Smooth muscle cell (in vitro differentiated cells): Measurements from ENCODE around the gene GALNTL6. TPM values are rescaled to one million over a fixed set of nuclear protein-coding genes. Genes with fewer than 3 reads are reported as not detected.

ENCODE experiments used
- DNase-seq: peaks from one replicate; lab custom pipeline; 2025; ENCODE audit not compliant: unreplicated experiment; lab: John Stamatoyannopoulos, UW
- H2AFZ ChIP-seq: fragments of 200-600 bp; sonication (generic); 2 replicates; pipeline ENCODE4 v1.6.0; 2016; ENCODE audit warnings: antibody characterized with exemption, low read depth, mild to moderate bottlenecking
- H3F3A ChIP-seq: fragments of 200-600 bp; sonication (generic); 2 replicates; pipeline ENCODE4 v1.6.0; 2017; ENCODE audit warnings: antibody characterized with exemption, low read depth
- H3K27ac ChIP-seq: fragments of 200-600 bp; sonication (generic); 2 replicates; pipeline ENCODE4 v1.5.1; 2016; ENCODE audit warnings: low read depth, mild to moderate bottlenecking
- H3K27me3 ChIP-seq: fragments of 200-600 bp; sonication (generic); 2 replicates; pipeline ENCODE4 v1.6.1; 2016; ENCODE audit warnings: low read depth, mild to moderate bottlenecking
- H3K36me3 ChIP-seq: fragments of 200-600 bp; sonication (generic); 2 replicates; pipeline ENCODE4 v1.5.1; 2016; ENCODE audit warnings: low read depth
- H3K4me1 ChIP-seq: fragments of 200-600 bp; sonication (generic); 2 replicates; pipeline ENCODE4 v1.5.1; 2016; ENCODE audit warnings: low read depth
- H3K4me2 ChIP-seq: fragments of 200-600 bp; sonication (generic); 2 replicates; pipeline ENCODE4 v1.6.0; 2016; ENCODE audit warnings: mild to moderate bottlenecking
- H3K4me3 ChIP-seq: fragments of 200-600 bp; sonication (generic); 2 replicates; pipeline ENCODE4 v1.5.1; 2016; ENCODE audit warnings: mild to moderate bottlenecking
- H3K79me2 ChIP-seq: fragments of 200-600 bp; sonication (generic); 2 replicates; pipeline ENCODE4 v1.6.0; 2016; ENCODE audit warnings: low read depth, mild to moderate bottlenecking
- H3K9ac ChIP-seq: fragments of 200-600 bp; sonication (generic); 2 replicates; pipeline ENCODE4 v1.6.0; 2016; ENCODE audit warnings: low read depth
- H3K9me3 ChIP-seq: fragments of 200-600 bp; sonication (generic); replicated peaks from 2 replicates; pipeline ENCODE4 v1.5.1; 2016; ENCODE audit warnings: low read depth
- H4K20me1 ChIP-seq: fragments of 200-600 bp; sonication (generic); 2 replicates; pipeline ENCODE4 v1.6.0; 2016; ENCODE audit warnings: low read depth
- CTCF ChIP-seq: fragments of 200-600 bp; sonication (generic); IDR thresholded peaks from 2 replicates; pipeline ENCODE4 v1.5.1; 2017; ENCODE audit warnings: borderline replicate concordance, mild to moderate bottlenecking, antibody characterized with exemption; ENCODE audit not compliant: insufficient read depth, poor library complexity, severe bottlenecking
- WGBS: methylation state at CpG from one replicate; pipeline ENCODE4 v1.1.7; 2016; ENCODE audit warnings: low lambda C conversion rate; 5-methylcytosine and 5-hydroxymethylcytosine counted together
- polyA plus RNA-seq: library from polyadenylated mRNA; unstranded; fragments of >200 nt; fragmentation: Nextera tagmentation; extraction: Ambion mirVana; gene quantifications from 2 replicates; pipeline ENCODE4 v1.2.1, GENCODE V29; 2016
- total RNA-seq: library from RNA; depleted of rRNA; stranded (reverse); fragments of >200 nt; gene quantifications from 2 replicates; pipeline ENCODE4 v1.2.3, GENCODE V29; 2014

Gene GALNTL6
- total and polyA plus RNA-seq, 2 experiments from 2014 or later = 0.18 to 1.3 TPM

GRCh38 chr4:172780566-172781081 lies 967.4 kb downstream of the GALNTL6 start:
- no peaks in the 10 kb centered on the region for H3K36me3 ChIP-seq
- DNase-seq = no peak
- H3K27ac ChIP-seq = no peak overlapping the region
- no peaks in the 10 kb centered on the region for H3K79me2 ChIP-seq
- no peak overlapping the region for H3K4me3 ChIP-seq
- H3K4me1 ChIP-seq = no peaks in the 10 kb centered on the region
- no peak overlapping the region for H3K9ac ChIP-seq
- no peak for TF ChIP-seq CTCF
- 58% methylated on average over 3 of the region's 3 CpGs for WGBS
- no peaks in the 10 kb centered on the region for H3K9me3 ChIP-seq
- H2AFZ ChIP-seq = no peak overlapping the region
- no peaks in the 10 kb centered on the region for H4K20me1 ChIP-seq
- no peaks in the 10 kb centered on the region for H3F3A ChIP-seq
- H3K27me3 ChIP-seq = no peaks in the 10 kb centered on the region
- H3K4me2 ChIP-seq = no peak overlapping the region

- Histone ChIP-seq H2AFZ (no peak overlapping the region), H3K4me2 (no peak overlapping the region), H3K9me3 (no peaks in the 10 kb centered on the region), H3K27me3 (no peaks in the 10 kb centered on the region), H3K4me1 (no peaks in the 10 kb centered on the region), H3K79me2 (no peaks in the 10 kb centered on the region), H3K4me3 (no peak overlapping the region), H3K9ac (no peak overlapping the region), H3K36me3 (no peaks in the 10 kb centered on the region), H3K27ac (no peak overlapping the region), H3F3A (no peaks in the 10 kb centered on the region), H4K20me1 (no peaks in the 10 kb centered on the region)
- TF ChIP-seq CTCF = no peak
- 75% methylated on average over 1 of the region's 1 CpG for WGBS
- no peak for DNase-seq
Observed at GRCh38 chr4:172785613-172786012, 972.4 kb downstream of the GALNTL6 start.

- no peaks in the 10 kb centered on the region for H3K27me3 ChIP-seq
- no peak overlapping the region for H3K27ac ChIP-seq
- H3K79me2 ChIP-seq = no peaks in the 10 kb centered on the region
- H3K4me3 ChIP-seq = no peak overlapping the region
- TF ChIP-seq CTCF = no peak
- no peaks in the 10 kb centered on the region for H3F3A ChIP-seq
- no peaks in the 10 kb centered on the region for H3K9me3 ChIP-seq
- H4K20me1 ChIP-seq = no peaks in the 10 kb centered on the region
- no peaks in the 10 kb centered on the region for H3K4me1 ChIP-seq
- H3K4me2 ChIP-seq = no peak overlapping the region
- 78% methylated on average over 4 of the region's 4 CpGs for WGBS
- no peak for DNase-seq
- H2AFZ ChIP-seq = no peak overlapping the region
- H3K36me3 ChIP-seq = no peaks in the 10 kb centered on the region
- H3K9ac ChIP-seq = no peak overlapping the region
Observed at GRCh38 chr4:172786039-172786792, 973.0 kb downstream of the GALNTL6 start.

- Histone ChIP-seq H3K27ac (no peak overlapping the region), H2AFZ (no peak overlapping the region), H3K79me2 (no peaks in the 10 kb centered on the region), H3K27me3 (no peaks in the 10 kb centered on the region), H3F3A (no peaks in the 10 kb centered on the region), H3K4me2 (no peak overlapping the region), H3K4me1 (no peaks in the 10 kb centered on the region), H4K20me1 (no peaks in the 10 kb centered on the region), H3K9me3 (no peaks in the 10 kb centered on the region), H3K9ac (no peak overlapping the region), H3K4me3 (no peak overlapping the region), H3K36me3 (no peaks in the 10 kb centered on the region)
- no peak for DNase-seq
- WGBS = 85% methylated on average over 3 of the region's 3 CpGs
- no peak for TF ChIP-seq CTCF
Observed at GRCh38 chr4:172787111-172787510, 973.9 kb downstream of the GALNTL6 start.
